OCI-LY3 (cell line): ENCODE data around the gene GLYATL1.

Source experiments
- EZH2phosphoT487 ChIP-seq: fragments of 200-600 bp; shearing (Covaris generic); IDR thresholded peaks from 2 replicates; pipeline ENCODE4 v1.6.1; 2018; ENCODE audit warnings: antibody characterized with exemption, mixed run types, low read depth
- TF ChIP-seq, protein P1 (sequence below): fragments of 200-600, 300-600 bp; sonication (generic); IDR thresholded peaks from 2 replicates; pipeline ENCODE4 v1.5.1; 2014; ENCODE audit warnings: antibody characterized with exemption, low read length, low read depth

GRCh38 chr11:58919980-58920379 lies 19.3 kb upstream of the GLYATL1 start:
- TF ChIP-seq, protein P1, sequence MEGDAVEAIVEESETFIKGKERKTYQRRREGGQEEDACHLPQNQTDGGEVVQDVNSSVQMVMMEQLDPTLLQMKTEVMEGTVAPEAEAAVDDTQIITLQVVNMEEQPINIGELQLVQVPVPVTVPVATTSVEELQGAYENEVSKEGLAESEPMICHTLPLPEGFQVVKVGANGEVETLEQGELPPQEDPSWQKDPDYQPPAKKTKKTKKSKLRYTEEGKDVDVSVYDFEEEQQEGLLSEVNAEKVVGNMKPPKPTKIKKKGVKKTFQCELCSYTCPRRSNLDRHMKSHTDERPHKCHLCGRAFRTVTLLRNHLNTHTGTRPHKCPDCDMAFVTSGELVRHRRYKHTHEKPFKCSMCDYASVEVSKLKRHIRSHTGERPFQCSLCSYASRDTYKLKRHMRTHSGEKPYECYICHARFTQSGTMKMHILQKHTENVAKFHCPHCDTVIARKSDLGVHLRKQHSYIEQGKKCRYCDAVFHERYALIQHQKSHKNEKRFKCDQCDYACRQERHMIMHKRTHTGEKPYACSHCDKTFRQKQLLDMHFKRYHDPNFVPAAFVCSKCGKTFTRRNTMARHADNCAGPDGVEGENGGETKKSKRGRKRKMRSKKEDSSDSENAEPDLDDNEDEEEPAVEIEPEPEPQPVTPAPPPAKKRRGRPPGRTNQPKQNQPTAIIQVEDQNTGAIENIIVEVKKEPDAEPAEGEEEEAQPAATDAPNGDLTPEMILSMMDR, result peak; percentile 18; the same call in 1 of the 2 replicates
- TF ChIP-seq EZH2phosphoT487, result no peak
